Prostate gland (tissue), 2 donors: Measurements from ENCODE around the gene MT4. TPM values are rescaled to one million over a fixed set of nuclear protein-coding genes. Genes with fewer than 3 reads are reported as not detected.

ENCODE experiments used
- DNase-seq: peaks from one replicate; pipeline ENCODE4 v3.0.0-alpha.2; 2019; ENCODE audit warnings: low spot score
- H3K27ac ChIP-seq, 2 donors: fragments of 200-600 bp; sonication (generic); 2 replicates each; pipeline ENCODE4 v1.5.1; 2017 to 2019
- H3K27me3 ChIP-seq: fragments of 200-600 bp; sonication (generic); replicated peaks from 2 replicates; pipeline ENCODE4 v1.5.1; 2019; ENCODE audit not compliant: insufficient read depth
- H3K36me3 ChIP-seq, 2 donors: fragments of 200-600 bp; sonication (generic); 1 replicate in 1 of 2; 2 replicates in 1 of 2; pipeline versions ENCODE4 v1.5.1 to v1.8.1; 2017 to 2019
- H3K4me1 ChIP-seq: fragments of 200-600 bp; sonication (generic); replicated peaks from 2 replicates; pipeline ENCODE4 v1.5.1; 2019
- H3K4me3 ChIP-seq, 2 donors: fragments of 200-600 bp; sonication (generic); 2 replicates each; pipeline ENCODE4 v1.5.1; 2017 to 2019
- H3K9me3 ChIP-seq: fragments of 200-600 bp; sonication (generic); 2 replicates; pipeline ENCODE4 v1.5.1; 2017
- CTCF ChIP-seq, 4 experiments: fragments of 200-600 bp in 2 of 4; fragments of 450-650 bp in 2 of 4; sonication (generic) in 2 of 4; IDR thresholded peaks; 1 replicate in 3 of 4; 2 replicates in 1 of 4; pipeline ENCODE4 v1.5.1; 2016 to 2019; ENCODE audit warnings: antibody characterized with exemption in 4 of 4, mild to moderate bottlenecking in 2 of 4, moderate library complexity in 2 of 4
- POLR2A ChIP-seq: fragments of 450-650 bp; IDR thresholded peaks from one replicate; pipeline ENCODE4 v1.6.1; 2016; ENCODE audit warnings: antibody characterized with exemption, mild to moderate bottlenecking
- POLR2AphosphoS5 ChIP-seq: sonication (generic); formaldehyde crosslinking; IDR thresholded peaks from one replicate; pipeline ENCODE4 v1.6.1; 2017; ENCODE audit warnings: antibody characterized with exemption
- WGBS: methylation state at CpG from one replicate; pipeline ENCODE4 v1.1.5; 2018; 5-methylcytosine and 5-hydroxymethylcytosine counted together
- intact Hi-C: fragments of 100-400 bp; cut with DNase I; formaldehyde crosslinking; loops from one replicate; pipeline ENCODE4 v1.14.2; 2022
- total RNA-seq, 2 donors: library from RNA; depleted of rRNA; stranded (reverse); fragments of >200 nt; gene quantifications; one replicate each; pipeline ENCODE4 v1.1.0, GENCODE V29; 2016

The MT4 gene
- total RNA-seq, 2 donors from 2014 or later: not detected

GRCh38 chr16:56519459-56520250 lies 45.2 kb upstream of the MT4 start, which contains the start of gene BBS2:
TSS of gene BBS2 (minus strand) at chr16:56520024. CDS start at chr16:56519862, 162 bp downstream.
- H3K36me3 ChIP-seq: no peaks in the 10 kb centered on the region
- peak within 1 kb of the TSS; percentile 90 to 97 for H3K4me3 ChIP-seq
- WGBS: under 1% methylated on average over 65 of the region's 65 CpGs
- no peaks in the 10 kb centered on the region for H3K27me3 ChIP-seq
- peak; percentile 73 for TF ChIP-seq POLR2A
- TF ChIP-seq CTCF (IDR thresholded peaks at IDR 0.05): peak in 2 of 4 experiments; percentile 33 to 34
- peak; percentile 95 for TF ChIP-seq POLR2AphosphoS5
- H3K4me1 ChIP-seq: peaks cover 5% of the 10 kb centered on the region
- intact Hi-C loops: no loop called here
- peak within 1 kb of the TSS; percentile 88 to 91 for H3K27ac ChIP-seq
- peak; percentile 83 for DNase-seq
- no peaks in the 10 kb centered on the region for H3K9me3 ChIP-seq

- H3K36me3 ChIP-seq: no peaks in the 10 kb centered on the region
- DNase-seq: no peak
- intact Hi-C loops: no loop called here
- no peak for TF ChIP-seq CTCF (IDR thresholded peaks at IDR 0.05)
- no peak for TF ChIP-seq POLR2AphosphoS5
- no peak for TF ChIP-seq POLR2A
- peak overlapping the region; percentile 88 to 91 for H3K27ac ChIP-seq
- WGBS: 11% methylated on average over 4 of the region's 4 CpGs
- H3K4me3 ChIP-seq: peak overlapping the region; percentile 90 to 97
- no peaks in the 10 kb centered on the region for H3K9me3 ChIP-seq
- no peaks in the 10 kb centered on the region for H3K27me3 ChIP-seq
- H3K4me1 ChIP-seq: peaks cover 5% of the 10 kb centered on the region
Measured at GRCh38 chr16:56520251-56520577, 44.7 kb upstream of the MT4 start.

GRCh38 chr16:56525236-56525635 lies 39.6 kb upstream of the MT4 start:
- 75% methylated on average over 9 of the region's 9 CpGs for WGBS
- intact Hi-C loops: no loop called here

GRCh38 chr16:56530872-56531271 lies 34.0 kb upstream of the MT4 start:
- intact Hi-C loops: no loop called here
- 53% methylated on average over 1 of the region's 1 CpG for WGBS
- Histone ChIP-seq H3K4me1 (no peaks in the 10 kb centered on the region), H3K36me3 (no peaks in the 10 kb centered on the region), H3K27me3 (no peaks in the 10 kb centered on the region), H3K4me3 (no peak overlapping the region), H3K9me3 (no peaks in the 10 kb centered on the region), H3K27ac (no peak overlapping the region)
- TF ChIP-seq POLR2A (no peak), POLR2AphosphoS5 (peak; percentile 58), CTCF (IDR thresholded peaks at IDR 0.05) (no peak)
- DNase-seq: no peak

More at GRCh38 chr16:56525236-56525635, 39.6 kb upstream of the MT4 start:
- DNase-seq: no peak
- peaks cover 4% of the 10 kb centered on the region for H3K4me1 ChIP-seq
- no peaks in the 10 kb centered on the region for H3K9me3 ChIP-seq
- H3K4me3 ChIP-seq: no peak overlapping the region
- no peaks in the 10 kb centered on the region for H3K27me3 ChIP-seq
- TF ChIP-seq CTCF (IDR thresholded peaks at IDR 0.05): no peak
- no peak for TF ChIP-seq POLR2AphosphoS5
- no peak for TF ChIP-seq POLR2A
- H3K36me3 ChIP-seq: no peaks in the 10 kb centered on the region
- H3K27ac ChIP-seq: no peak overlapping the region

GRCh38 chr16:56532714-56533113 lies 32.2 kb upstream of the MT4 start:
- TF ChIP-seq POLR2AphosphoS5 (no peak), CTCF (IDR thresholded peaks at IDR 0.05) (no peak), POLR2A (no peak)
- H3K9me3 ChIP-seq: no peaks in the 10 kb centered on the region
- intact Hi-C loops: no loop called here
- no peak overlapping the region for H3K4me3 ChIP-seq
- no peak overlapping the region for H3K27ac ChIP-seq
- no peaks in the 10 kb centered on the region for H3K36me3 ChIP-seq
- no peaks in the 10 kb centered on the region for H3K27me3 ChIP-seq
- 54% methylated on average over 4 of the region's 4 CpGs for WGBS
- no peaks in the 10 kb centered on the region for H3K4me1 ChIP-seq
- no peak for DNase-seq
